Measurements from ENCODE around the gene LRRC73.

GRCh38 chr6:43471399-43471798, 38.7 kb downstream of the LRRC73 start:
- no peak for TF ChIP-seq CTCF (IDR thresholded peaks at IDR 0.05)
- TF ChIP-seq POLR2A (IDR thresholded peaks at IDR 0.05) = no peak
- peak in 1 of 3 donors; percentile 8 for TF ChIP-seq POLR2AphosphoS5 (IDR thresholded peaks at IDR 0.05)
- no peak for TF ChIP-seq EP300 (IDR thresholded peaks at IDR 0.05)
